Renal cortex interstitium (tissue), 15 donors: ENCODE data around the gene GFPT2. TPM values are rescaled to one million over a fixed set of nuclear protein-coding genes. Genes with fewer than 3 reads are reported as not detected.

Source experiments
- DNase-seq, 11 donors: peaks; one replicate each; pipeline ENCODE4 v3.0.0-alpha.2; 2013; ENCODE audit warnings: low read depth in 9 of 11, low spot score in 4 of 11; ENCODE audit errors: extremely low read depth in 1 of 11
- long read RNA-seq, 16 experiments: transcript quantifications; one replicate each; lab custom pipeline, GENCODE V29; 2026
- polyA plus RNA-seq, 3 donors: library from polyadenylated mRNA; unstranded; fragments of 120-200 nt; gene quantifications; one replicate each; pipeline ENCODE4 v1.2.1, GENCODE V29; 2013; ENCODE audit not compliant: insufficient read length in 3 of 3

Gene GFPT2
- polyA plus RNA-seq = 1 to 10 TPM; 4.8 to 6.2 (median 5.3) TPM
- long read RNA-seq, donor 1, partial matches to known transcripts = 0 of 1 reads
- long read RNA-seq, donor 1, other reads (novel, unspliced or antisense) = 0 of 1 reads
- long read RNA-seq, donor 2 = 0 reads
- long read RNA-seq, donor 3, partial matches to known transcripts = 0 of 1 reads
- long read RNA-seq, donor 3, other reads (novel, unspliced or antisense) = 0 of 1 reads
- long read RNA-seq, donor 4, partial matches to known transcripts = 0 of 1 reads
- long read RNA-seq, donor 4, other reads (novel, unspliced or antisense) = 0 of 1 reads
- long read RNA-seq, donor 5 = 0 reads
- long read RNA-seq, donor 6, partial matches to known transcripts = 0 of 1 reads
- long read RNA-seq, donor 6, other reads (novel, unspliced or antisense) = 0 of 1 reads
- long read RNA-seq, donor 7, partial matches to known transcripts = 0 of 1 reads
- long read RNA-seq, donor 7, other reads (novel, unspliced or antisense) = 0 of 1 reads
- long read RNA-seq, donor 8 = 0 reads
- long read RNA-seq, donor 9 = 0 reads
- long read RNA-seq, donor 10 = 0 reads
- long read RNA-seq, donor 11 = 0 reads
- long read RNA-seq, donor 12 = 0 reads
- long read RNA-seq, donor 13 = 0 reads
- long read RNA-seq, donor 14, partial matches to known transcripts = 0 of 1 reads
- long read RNA-seq, donor 14, other reads (novel, unspliced or antisense) = 0 of 1 reads
- long read RNA-seq, donor 15, partial matches to known transcripts = 0 of 1 reads
- long read RNA-seq, donor 15, other reads (novel, unspliced or antisense) = 0 of 1 reads
- long read RNA-seq, donor 16, partial matches to known transcripts = 0 of 2 reads
- long read RNA-seq, donor 16, other reads (novel, unspliced or antisense) = 0 of 2 reads

DNA sequence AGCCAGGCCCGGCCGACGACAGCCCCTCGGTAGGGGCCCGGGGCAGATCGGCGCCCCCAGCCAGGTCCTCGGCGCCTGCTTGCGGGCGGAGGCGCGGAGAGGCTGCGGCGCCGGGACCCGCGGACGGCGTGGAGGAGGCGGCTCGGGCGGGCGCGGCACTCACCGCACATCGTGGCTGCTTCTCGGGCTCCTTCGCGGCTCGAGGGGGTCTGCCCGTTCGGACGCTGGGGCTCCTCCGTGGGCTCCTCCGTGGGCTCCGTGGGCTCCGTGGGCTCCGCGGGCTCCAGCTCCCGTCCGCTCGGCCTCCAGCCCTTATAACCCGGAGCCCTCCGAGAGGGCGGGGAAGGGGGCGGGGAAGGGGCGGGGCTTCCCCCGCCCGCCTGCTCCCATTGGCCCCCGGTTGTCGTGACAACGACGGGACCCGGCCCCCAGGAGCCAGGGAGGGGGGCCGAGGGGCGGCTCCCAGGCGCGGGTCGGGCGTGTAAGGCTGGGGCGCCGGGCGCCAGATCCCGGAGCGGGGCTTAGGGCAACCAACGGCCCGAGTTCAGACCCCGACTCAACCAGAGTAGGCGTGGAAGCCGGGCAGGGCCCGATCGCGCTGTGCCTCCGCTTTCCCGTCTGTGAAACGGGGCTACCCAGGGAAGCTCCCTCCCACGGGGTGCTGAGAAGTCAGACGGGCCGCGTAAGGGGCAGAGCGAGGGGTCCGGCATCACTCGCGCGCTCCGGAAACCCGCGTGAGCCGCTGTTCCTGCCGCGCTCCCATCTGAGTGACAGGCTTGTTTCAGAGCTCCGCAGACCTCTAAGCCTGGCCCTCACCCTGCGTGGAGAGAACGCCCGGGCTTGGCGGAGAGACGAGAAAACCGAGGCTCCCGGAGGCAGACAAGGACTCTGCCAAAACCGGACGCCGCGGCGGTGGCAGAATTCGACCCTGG is at the start of gene GFPT2:
Gene GFPT2 (minus strand): TSS at position 289 of the 932 bp plus-strand sequence. CDS start 119 bp downstream, at position 170.
- DNase-seq = peak in 8 of 11 donors; percentile 59 to 82 (median 76)

DNA sequence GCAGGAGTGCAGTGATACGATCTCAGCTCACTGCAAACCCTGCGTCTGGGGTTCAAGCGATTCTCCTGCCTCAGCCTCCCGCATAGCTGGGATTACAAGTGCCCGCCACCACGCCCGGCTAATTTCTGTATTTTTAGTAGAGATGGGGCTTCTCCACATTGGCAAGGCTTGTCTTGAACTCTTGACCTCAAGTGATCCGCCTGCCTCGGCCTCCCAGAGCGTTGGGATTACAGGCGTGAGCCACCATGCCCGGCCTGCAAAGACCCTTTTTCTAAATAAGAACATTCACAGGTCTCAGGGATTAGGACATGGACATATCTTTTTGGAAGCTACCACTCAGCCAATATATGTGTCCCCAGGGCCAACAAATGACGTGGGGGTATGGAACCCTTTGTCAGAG is 49.6 kb upstream of the GFPT2 start:
- DNase-seq = no peak

- no peak for DNase-seq
Observed at GRCh38 chr5:180401229-180401907, 48.2 kb upstream of the GFPT2 start.

DNA sequence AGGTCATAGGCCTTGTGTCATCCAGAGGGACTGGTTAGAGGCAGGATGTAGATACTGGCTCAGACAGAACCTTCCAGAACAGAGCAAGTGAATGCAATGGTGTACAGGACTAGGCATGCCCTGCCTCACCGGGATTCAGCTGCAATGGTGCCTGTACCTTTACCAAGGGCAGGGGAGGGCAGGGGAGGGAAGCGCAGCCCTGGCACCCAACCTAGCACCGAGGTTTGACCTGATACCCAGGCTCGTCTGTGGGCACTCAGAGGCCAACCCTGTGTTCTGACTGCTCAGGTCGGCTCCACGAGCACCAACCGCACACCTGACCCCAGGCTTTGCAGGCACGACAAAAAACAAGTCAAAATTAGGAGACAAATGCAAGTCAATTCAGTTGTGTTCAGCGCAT is 47.3 kb upstream of the GFPT2 start:
- DNase-seq = no peak

GRCh38 chr5:180399401-180400215 is 46.5 kb upstream of the GFPT2 start:
- peak in 8 of 11 donors; percentile 13 to 67 (median 40) for DNase-seq

- DNase-seq = no peak
Observed at GRCh38 chr5:180396926-180397325, 43.8 kb upstream of the GFPT2 start.

GRCh38 chr5:180395540-180396274 is 42.6 kb upstream of the GFPT2 start:
- DNase-seq = no peak

GRCh38 chr5:180394031-180394636 is 41.0 kb upstream of the GFPT2 start:
- DNase-seq = no peak

GRCh38 chr5:180391276-180391675 is 38.1 kb upstream of the GFPT2 start:
- DNase-seq = no peak

- DNase-seq = no peak
Observed at GRCh38 chr5:180390441-180391190, 37.5 kb upstream of the GFPT2 start.

DNA sequence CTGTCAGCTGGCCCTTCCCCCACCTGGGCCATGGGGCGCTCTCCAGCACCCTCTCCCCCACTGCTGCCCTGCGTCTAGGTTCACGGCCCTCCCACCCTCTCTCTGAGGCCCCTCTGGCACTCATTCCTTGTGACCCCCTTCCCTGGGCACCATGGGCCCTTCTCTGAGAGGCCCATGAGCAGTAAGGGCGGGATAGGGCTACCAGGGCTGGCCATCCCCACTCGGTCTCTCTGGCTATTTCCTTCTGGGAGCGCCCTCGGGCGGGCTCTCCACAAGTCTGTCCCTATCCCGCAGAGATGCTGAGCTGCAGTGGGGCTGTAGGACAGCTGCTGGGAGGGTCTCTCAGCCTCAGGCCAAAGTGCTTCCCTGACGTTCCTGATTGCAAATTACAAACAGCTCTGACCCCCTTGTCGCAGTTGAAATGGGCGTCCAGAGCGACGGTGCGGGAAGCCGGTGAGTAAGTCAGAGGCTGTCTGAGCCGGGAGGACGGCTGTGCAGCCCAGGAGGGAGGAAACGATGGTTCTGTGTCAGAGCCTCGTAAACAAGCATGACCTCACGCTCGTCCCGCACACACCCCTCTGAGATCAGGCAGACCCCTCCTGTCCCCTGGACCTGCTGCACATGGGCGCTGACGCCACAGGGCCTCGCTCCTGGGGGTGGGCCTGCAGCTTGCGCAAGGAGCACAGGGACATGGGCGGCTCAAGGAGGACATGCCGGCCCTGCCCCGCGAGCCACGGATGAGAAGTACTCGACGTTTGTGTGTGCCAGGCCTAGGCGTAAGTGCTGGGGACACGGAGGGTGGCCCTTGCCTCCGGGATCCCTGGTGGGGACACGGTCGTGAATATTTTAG is 36.3 kb upstream of the GFPT2 start:
- no peak for DNase-seq

DNA sequence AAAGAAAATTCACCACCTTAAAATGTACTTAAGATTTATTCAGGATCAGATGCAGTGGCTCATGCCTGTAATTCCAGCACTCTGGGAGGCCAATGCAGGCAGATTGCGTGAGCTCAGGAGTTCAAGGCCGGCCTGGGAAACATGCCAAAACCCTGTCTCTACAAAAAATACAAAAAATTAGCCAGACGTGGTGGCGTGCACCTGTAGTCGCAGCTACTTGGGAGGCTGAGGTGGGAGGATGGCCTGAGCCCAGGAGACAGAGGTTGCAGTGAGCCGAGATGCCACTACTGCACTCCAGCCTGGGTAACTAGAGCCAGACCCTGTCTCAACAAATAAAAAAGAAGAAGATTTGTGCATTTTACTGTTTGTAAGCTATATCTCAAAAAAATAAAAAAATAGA is 34.7 kb upstream of the GFPT2 start:
- DNase-seq = no peak

- no peak for DNase-seq
Observed at GRCh38 chr5:180382926-180383325, 29.8 kb upstream of the GFPT2 start.

- DNase-seq = no peak
Observed at GRCh38 chr5:180381851-180382480, 28.8 kb upstream of the GFPT2 start.

DNA sequence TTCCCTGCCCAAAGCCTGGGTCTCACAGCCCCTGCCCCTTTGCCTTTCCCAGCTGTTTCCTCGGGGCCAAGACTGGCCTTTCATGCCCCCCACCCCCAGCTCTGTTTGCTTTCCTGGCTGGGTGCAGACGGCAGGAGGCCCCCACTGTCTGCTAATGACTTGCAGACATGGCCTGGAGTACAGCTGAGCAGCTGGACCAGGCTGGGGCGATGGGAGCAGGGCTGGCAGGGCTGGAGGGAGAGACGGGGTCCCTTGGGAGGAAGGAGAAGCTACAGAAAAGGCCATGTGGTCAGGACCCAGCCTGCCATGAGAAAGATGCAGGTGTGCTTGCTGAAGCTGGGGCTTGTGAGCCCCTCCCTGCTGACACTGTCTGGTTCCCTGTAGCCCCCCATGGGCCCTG is 28.3 kb upstream of the GFPT2 start:
- no peak for DNase-seq
